PC-9 (cell line): ENCODE measurements around the gene AKAP13.

Experiments used
- EZH2 ChIP-seq: fragments of 200-600 bp; sonication (generic); IDR thresholded peaks from 2 replicates; pipeline ENCODE4 v1.8.0; 2017; ENCODE audit warnings: antibody characterized with exemption, low read depth
- TF ChIP-seq, protein P1 (sequence below): fragments of 200-600 bp; sonication (generic); conservative IDR thresholded peaks from 2 replicates; pipeline ENCODE4 v1.6.1; 2017; ENCODE audit warnings: mixed run types, antibody characterized with exemption, mild to moderate bottlenecking, moderate library complexity

DNA sequence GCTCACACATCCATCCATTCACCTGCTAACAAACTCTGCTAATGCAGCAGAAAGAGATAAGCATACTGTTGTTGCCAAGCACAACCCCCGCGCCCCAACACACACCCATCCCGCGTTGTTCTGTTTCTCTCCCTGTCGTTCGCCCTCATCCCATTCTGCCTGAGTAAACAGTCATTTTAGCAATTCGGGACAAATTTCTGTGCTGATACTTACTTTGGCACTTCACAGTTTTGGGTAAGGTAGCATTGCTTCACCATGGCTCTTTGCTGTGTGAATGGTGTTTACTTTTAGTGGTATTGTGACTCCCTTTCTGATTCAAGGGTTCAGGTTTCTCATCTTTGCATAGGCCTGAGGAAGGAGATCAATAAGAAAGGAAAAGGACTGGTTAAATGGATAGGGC is 149.7 kb downstream of the AKAP13 start:
- TF ChIP-seq, protein P1, sequence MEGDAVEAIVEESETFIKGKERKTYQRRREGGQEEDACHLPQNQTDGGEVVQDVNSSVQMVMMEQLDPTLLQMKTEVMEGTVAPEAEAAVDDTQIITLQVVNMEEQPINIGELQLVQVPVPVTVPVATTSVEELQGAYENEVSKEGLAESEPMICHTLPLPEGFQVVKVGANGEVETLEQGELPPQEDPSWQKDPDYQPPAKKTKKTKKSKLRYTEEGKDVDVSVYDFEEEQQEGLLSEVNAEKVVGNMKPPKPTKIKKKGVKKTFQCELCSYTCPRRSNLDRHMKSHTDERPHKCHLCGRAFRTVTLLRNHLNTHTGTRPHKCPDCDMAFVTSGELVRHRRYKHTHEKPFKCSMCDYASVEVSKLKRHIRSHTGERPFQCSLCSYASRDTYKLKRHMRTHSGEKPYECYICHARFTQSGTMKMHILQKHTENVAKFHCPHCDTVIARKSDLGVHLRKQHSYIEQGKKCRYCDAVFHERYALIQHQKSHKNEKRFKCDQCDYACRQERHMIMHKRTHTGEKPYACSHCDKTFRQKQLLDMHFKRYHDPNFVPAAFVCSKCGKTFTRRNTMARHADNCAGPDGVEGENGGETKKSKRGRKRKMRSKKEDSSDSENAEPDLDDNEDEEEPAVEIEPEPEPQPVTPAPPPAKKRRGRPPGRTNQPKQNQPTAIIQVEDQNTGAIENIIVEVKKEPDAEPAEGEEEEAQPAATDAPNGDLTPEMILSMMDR: no peak
- TF ChIP-seq EZH2: no peak
